ENCODE measurements around the gene DYRK1A. TPM values are rescaled to one million over a fixed set of nuclear protein-coding genes. Genes with fewer than 3 reads are reported as not detected.

The DYRK1A gene
- total and polyA plus RNA-seq, 10 of the 15 experiments (the other 5 are each of a cell fraction or from before 2014, with no cell fraction given) = 2.4 to 68.6 (median 30.7) TPM

- TF ChIP-seq BMI1 (IDR thresholded peaks at IDR 0.05; ENCODE audit: borderline replicate concordance) (no peak), SMAD5 (IDR thresholded peaks at IDR 0.05; ENCODE audit: low read depth) (no peak), GATAD2B (conservative IDR thresholded peaks at IDR 0.05; ENCODE audit: low read depth) (no peak)
Observed at GRCh38 chr21:37416914-37417313, 50.3 kb downstream of the DYRK1A start (continued).

GRCh38 chr21:37419228-37419906, 52.8 kb downstream of the DYRK1A start:
- intact Hi-C loops (cut with micrococcal nuclease; ENCODE audit: unreplicated experiment) (no loop called here), in situ Hi-C loops (cut with MboI) (no loop called here)
- ChIA-PET SMC1A (ENCODE audit: uncharacterized antibody, unreplicated experiment) (interaction anchor here (0.6 to 3.5 kb wide), 6 partner anchors 10 to 46 kb away, joined by 3 to 24 read pairs (median 4); no protein-coding TSS in a partner anchor), CTCF (interaction anchor here (1.0 to 1.3 kb wide), 3 partner anchors 23 to 253 kb away, joined by 3 to 5 read pairs (median 3); no protein-coding TSS in a partner anchor), POLR2A (interaction anchor here (0.6 kb wide), 1 partner anchor 1000 kb away, joined by 6 read pairs; no protein-coding TSS in a partner anchor), RAD21 (ENCODE audit: unreplicated experiment) (interaction anchor here (1.4 kb wide), 1 partner anchor 11 kb away, joined by 7 read pairs; no protein-coding TSS in a partner anchor)
- Histone ChIP-seq H3K4me3 (no peak overlapping the region), H3K36me3 (ENCODE audit: control insufficient read depth in 2 of 2, insufficient read depth in 2 of 2, low read length in 1 of 2) (peaks cover 2 to 18% of the 10 kb centered on the region in 2 experiments; a peak in 1 of 4 replicates), H3K9me3 (replicated peaks; ENCODE audit: control insufficient read depth, insufficient read depth, low read length) (no peaks in the 10 kb centered on the region), H3K79me2 (ENCODE audit: control insufficient read depth, insufficient read depth, low read length) (peaks cover 88% of the 10 kb centered on the region), H3K27ac (ENCODE audit: control insufficient read depth, insufficient read depth) (no peak overlapping the region), H3K9ac (ENCODE audit: control insufficient read depth, insufficient read depth, low read length) (no peak overlapping the region), H3K27me3 (replicated peaks in 1 of 2; ENCODE audit: control insufficient read depth in 2 of 2, insufficient read depth in 2 of 2, low read length in 1 of 2) (no peaks in the 10 kb centered on the region), H3K4me2 (ENCODE audit: control insufficient read depth, insufficient read depth) (peak overlapping the region; percentile 42), H2AFZ (ENCODE audit: control insufficient read depth, low read depth, low read length) (no peak overlapping the region), H4K20me1 (ENCODE audit: control insufficient read depth, insufficient read depth) (no peaks in the 10 kb centered on the region), H3K4me1 (ENCODE audit: control insufficient read depth, insufficient read depth, low read length) (peaks cover 17% of the 10 kb centered on the region)
- BruUV-seq (replicated peaks) = no TSS peak
- DNase-seq (ENCODE audit: low read depth, low spot score) = no peak
- TF ChIP-seq ZNF274 (IDR thresholded peaks at IDR 0.05; ENCODE audit: insufficient read depth, insufficient read length) = no peak
- TF ChIP-seq FOXK2 (IDR thresholded peaks at IDR 0.05) = no peak
- TF ChIP-seq STAT3 (IDR thresholded peaks at IDR 0.05; ENCODE audit: low read depth, low read length) = no peak
- TF ChIP-seq JUND (IDR thresholded peaks at IDR 0.05; ENCODE audit: low read depth, low read length) = no peak
- no peak for TF ChIP-seq RCOR1 (conservative IDR thresholded peaks at IDR 0.05; ENCODE audit: low read depth, low read length)
- no peak for TF ChIP-seq MXI1 (IDR thresholded peaks at IDR 0.05; ENCODE audit: low read depth, low read length)
- TF ChIP-seq BCL11A (IDR thresholded peaks at IDR 0.05; ENCODE audit: low read depth, low read length) = no peak
- TF ChIP-seq TBL1XR1 (IDR thresholded peaks at IDR 0.05; ENCODE audit: low read depth, low read length) = no peak
- TF ChIP-seq SUZ12 (IDR thresholded peaks at IDR 0.05; ENCODE audit: unreplicated experiment) = no peak
- no peak for TF ChIP-seq ZNF24 (IDR thresholded peaks at IDR 0.05)
- TF ChIP-seq RAD51 (IDR thresholded peaks at IDR 0.05) = no peak
- no peak for TF ChIP-seq GATAD2B (conservative IDR thresholded peaks at IDR 0.05; ENCODE audit: low read depth)
- no peak for TF ChIP-seq RFX5 (IDR thresholded peaks at IDR 0.05; ENCODE audit: low read depth, low read length)
- no peak for TF ChIP-seq CREB1 (IDR thresholded peaks at IDR 0.05; ENCODE audit: low read depth)
- no peak for TF ChIP-seq POLR2AphosphoS5 (IDR thresholded peaks at IDR 0.05; ENCODE audit: low read length)
- TF ChIP-seq KLF5 (IDR thresholded peaks at IDR 0.05; ENCODE audit: partially characterized antibody) = no peak
- no peak for FAIRE-seq
- ATAC-seq = peak; percentile 32; the same call in 1 of the 3 replicates
- 80% methylated on average over 3 of the region's 3 CpGs for WGBS (ENCODE audit: insufficient coverage, insufficient replicate concordance, low lambda C conversion rate, missing lambda C conversion rate)

All from GM12878 (cell line).